Non-pigmented ciliary epithelial cell (primary cell): ENCODE data around the gene KITLG.
"Not testable (repeated sequence)": the region's sequence is repeated elsewhere in the genome, so short reads cannot be mapped to it uniquely, and the experiment has no call there.

Source experiments
- DNase-seq: peaks from one replicate; pipeline ENCODE4 v3.0.0-alpha.2; 2010; ENCODE audit warnings: low read depth

The KITLG gene

GRCh38 chr12:88576866-88577265, 3.4 kb downstream of the KITLG start:
- DNase-seq: no peak

- no peak for DNase-seq
Measured at GRCh38 chr12:88575361-88575970, 4.8 kb downstream of the KITLG start.

- DNase-seq: no peak
Measured at GRCh38 chr12:88574278-88574677, 6.0 kb downstream of the KITLG start.

- DNase-seq: no peak
Measured at GRCh38 chr12:88573583-88573982, 6.7 kb downstream of the KITLG start.

GRCh38 chr12:88572781-88573549, 7.3 kb downstream of the KITLG start:
- no peak for DNase-seq

GRCh38 chr12:88571543-88571942, 8.7 kb downstream of the KITLG start:
- no peak for DNase-seq

GRCh38 chr12:88570103-88570502, 10.2 kb downstream of the KITLG start:
- DNase-seq: no peak

- DNase-seq: no peak
Measured at GRCh38 chr12:88566430-88566829, 13.8 kb downstream of the KITLG start.

GRCh38 chr12:88562846-88563582, 17.3 kb downstream of the KITLG start:
- DNase-seq: no peak

- DNase-seq: no peak
Measured at GRCh38 chr12:88562151-88562550, 18.1 kb downstream of the KITLG start.

- DNase-seq: no peak
Measured at GRCh38 chr12:88559772-88560171, 20.5 kb downstream of the KITLG start.

- DNase-seq: no peak
Measured at GRCh38 chr12:88559199-88559598, 21.1 kb downstream of the KITLG start.

- no peak for DNase-seq
Measured at GRCh38 chr12:88558340-88558867, 21.9 kb downstream of the KITLG start.

- no peak for DNase-seq
Measured at GRCh38 chr12:88556213-88556774, 24.0 kb downstream of the KITLG start.

- peak; percentile 43 for DNase-seq
Measured at GRCh38 chr12:88553941-88554658, 26.2 kb downstream of the KITLG start.

- peak; percentile 36 for DNase-seq
Measured at GRCh38 chr12:88552610-88553079, 27.6 kb downstream of the KITLG start.

- DNase-seq: no peak
Measured at GRCh38 chr12:88549929-88550328, 30.3 kb downstream of the KITLG start.

GRCh38 chr12:88547949-88548348, 32.3 kb downstream of the KITLG start:
- not testable (repeated sequence) for DNase-seq

- DNase-seq: no peak
Measured at GRCh38 chr12:88546853-88547252, 33.4 kb downstream of the KITLG start.

GRCh38 chr12:88546226-88546625, 34.0 kb downstream of the KITLG start:
- no peak for DNase-seq
